ENCODE measurements around the gene S100Z. TPM values are rescaled to one million over a fixed set of nuclear protein-coding genes. Genes with fewer than 3 reads are reported as not detected.

The S100Z gene
- total and polyA plus RNA-seq, 2 of the 8 experiments (the other 6 are each of a cell fraction or from before 2014, with no cell fraction given), result 0.30 TPM; not detected in 1

DNA sequence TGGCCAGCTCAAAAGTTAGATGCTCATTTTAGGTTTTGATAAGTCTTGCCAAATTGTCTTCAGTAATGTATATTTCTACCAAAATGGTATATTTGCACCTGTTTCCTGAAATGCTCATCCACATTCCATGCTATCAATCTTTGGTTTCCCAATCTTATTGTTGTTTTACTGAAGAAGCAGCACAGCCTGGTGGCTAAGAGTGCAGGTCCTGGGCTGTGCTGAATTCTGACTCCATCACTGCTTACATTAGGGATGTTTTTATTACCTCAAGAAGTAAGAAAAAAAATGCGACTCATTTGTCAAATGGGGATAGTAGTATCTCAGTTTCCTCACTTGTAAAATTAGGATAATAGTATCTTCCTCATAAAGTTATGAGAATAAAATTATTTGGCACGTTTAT, 13.6 kb upstream of the S100Z start:
- no peak overlapping the region for H4K5ac ChIP-seq (ENCODE audit: insufficient read length, low read depth, low read length)
- H3K79me1 ChIP-seq (ENCODE audit: low read depth, low read length), result no peaks in the 10 kb centered on the region; the same call in 1 of the 2 replicates
- H3K23me2 ChIP-seq (ENCODE audit: low read depth, low read length), result no peaks in the 10 kb centered on the region
- no peak for DNase-seq (ENCODE audit: low read depth in 1 of 2, low spot score in 2 of 2)
- H3K9ac ChIP-seq (replicated peaks in 1 of 4; ENCODE audit: extremely low read depth in 1 of 4, low read depth in 3 of 4, low read length in 3 of 4), result no peak overlapping the region
- peaks cover 2 to 5% of the 10 kb centered on the region in 2 experiments for H4K20me1 ChIP-seq (replicated peaks in 1 of 2; ENCODE audit: control insufficient read depth in 1 of 2, insufficient read depth in 2 of 2, low read length in 2 of 2)
- no peak overlapping the region for H2AFZ ChIP-seq (ENCODE audit: low read length)
- no peak overlapping the region for H2BK5ac ChIP-seq (ENCODE audit: low read depth, low read length)
- no peak overlapping the region for H2AK5ac ChIP-seq (ENCODE audit: low read depth, low read length)
- no peak overlapping the region for H4K91ac ChIP-seq (replicated peaks; ENCODE audit: insufficient read length, low read length)
- peaks cover 5 to 29% (median 14%) of the 10 kb centered on the region in 4 experiments; a peak in 7 of 8 replicates for H3K36me3 ChIP-seq (ENCODE audit: control insufficient read depth in 2 of 4, insufficient read depth in 4 of 4, low read length in 3 of 4)
- H3K27ac ChIP-seq (ENCODE audit: low read depth, low read length), result no peak overlapping the region
- FAIRE-seq, result no peak
- no peak overlapping the region for H4K8ac ChIP-seq (ENCODE audit: extremely low read depth, insufficient read depth, low read length)
- no peak overlapping the region for H2BK12ac ChIP-seq (ENCODE audit: low read depth, low read length)
- no peaks in the 10 kb centered on the region for H3K9me3 ChIP-seq (ENCODE audit: insufficient read depth in 2 of 2, low read depth in 1 of 2, low read length in 1 of 2)
- H3K4me1 ChIP-seq (replicated peaks in 1 of 4; ENCODE audit: control insufficient read depth in 3 of 4, insufficient read depth in 4 of 4, low read length in 3 of 4), result peaks cover 0 to 3% (median 0%) of the 10 kb centered on the region in 4 experiments; a peak in 3 of 7 replicates
- H3K27me3 ChIP-seq (replicated peaks in 1 of 4; ENCODE audit: control insufficient read depth in 3 of 4, extremely low read depth in 1 of 4, insufficient read depth in 3 of 4, low read length in 3 of 4), result no peaks in the 10 kb centered on the region; a peak in 2 of 7 replicates
- no peak overlapping the region for H2BK20ac ChIP-seq (ENCODE audit: low read length)
- no peak overlapping the region for H3K23ac ChIP-seq (ENCODE audit: insufficient read length)
- H3K79me2 ChIP-seq (ENCODE audit: control insufficient read depth in 1 of 2, insufficient read depth in 2 of 2, low read length in 2 of 2), result peaks cover 0 to 7% of the 10 kb centered on the region in 2 experiments; a peak in 2 of 4 replicates
- no peak overlapping the region for H3K18ac ChIP-seq (ENCODE audit: extremely low read depth, low read length)
- H3K4me3 ChIP-seq (ENCODE audit: extremely low read depth in 1 of 4, insufficient read depth in 2 of 4, low read depth in 3 of 4, low read length in 4 of 4), result no peak overlapping the region
- no peak overlapping the region for H2BK15ac ChIP-seq (ENCODE audit: low read length)
- H2BK120ac ChIP-seq (replicated peaks; ENCODE audit: low read depth, low read length), result no peak overlapping the region
- no peak overlapping the region for H3K56ac ChIP-seq (replicated peaks; ENCODE audit: insufficient read length, low read depth, low read length)
- CTCF ChIA-PET (ENCODE audit: partially characterized antibody), result interaction anchor here (1.1 kb wide), 1 partner anchor 114 kb away, joined by 3 read pairs; no protein-coding TSS in a partner anchor
- H3K4ac ChIP-seq (replicated peaks; ENCODE audit: insufficient read length, low read depth, low read length), result no peak overlapping the region
- H3K14ac ChIP-seq (ENCODE audit: insufficient read length), result no peak overlapping the region
- H3K4me2 ChIP-seq (ENCODE audit: insufficient read depth in 1 of 2, low read depth in 2 of 2, low read length in 2 of 2), result no peak overlapping the region
- POLR2A ChIA-PET (ENCODE audit: partially characterized antibody), result no interaction called here
- 87% methylated on average over 2 of the region's 2 CpGs; no CpG with 5 or more reads in 1 of the 2 experiments for WGBS, 2 experiments (ENCODE audit: extremely low coverage in 1 of 2, insufficient coverage in 1 of 2, insufficient read length in 1 of 2, insufficient replicate concordance in 2 of 2, low coverage in 1 of 2, low lambda C conversion rate in 2 of 2, missing lambda C conversion rate in 1 of 2)
- TF ChIP-seq TAF7 (optimal IDR thresholded peaks at IDR 0.05; ENCODE audit: borderline replicate concordance, low read depth, low read length) (no peak), SIX5 (IDR thresholded peaks at IDR 0.05; ENCODE audit: low read depth, low read length) (no peak), POLR2A (IDR thresholded peaks at IDR 0.05; ENCODE audit: control extremely low read depth in 1 of 2, low read depth in 2 of 2, low read length in 2 of 2) (no peak), KDM5A (IDR thresholded peaks at IDR 0.05; ENCODE audit: low read length) (no peak), POU5F1 (IDR thresholded peaks at IDR 0.05; ENCODE audit: low read depth, low read length) (no peak), SIN3A (conservative IDR thresholded peaks at IDR 0.05 in 1 of 2, IDR thresholded peaks at IDR 0.05 in 1 of 2; ENCODE audit: low read depth in 1 of 2, low read length in 2 of 2) (no peak), RFX5 (IDR thresholded peaks at IDR 0.05; ENCODE audit: borderline replicate concordance, low read depth, low read length) (no peak), ASH2L (IDR thresholded peaks at IDR 0.05; ENCODE audit: low read length) (no peak), RAD21 (IDR thresholded peaks at IDR 0.05 in 1 of 2, conservative IDR thresholded peaks at IDR 0.05 in 1 of 2; ENCODE audit: low read depth in 2 of 2, low read length in 2 of 2) (peak in 1 of 2 experiments; percentile 16; a peak in 2 of 4 replicates), GTF2F1 (IDR thresholded peaks at IDR 0.05; ENCODE audit: borderline replicate concordance, low read depth, low read length) (no peak), FOSL1 (IDR thresholded peaks at IDR 0.05; ENCODE audit: insufficient read depth, low read depth, low read length) (no peak), ZNF274 (IDR thresholded peaks at IDR 0.05; ENCODE audit: borderline replicate concordance, extremely low read depth, low read length) (no peak)
- TF ChIP-seq, protein P1, sequence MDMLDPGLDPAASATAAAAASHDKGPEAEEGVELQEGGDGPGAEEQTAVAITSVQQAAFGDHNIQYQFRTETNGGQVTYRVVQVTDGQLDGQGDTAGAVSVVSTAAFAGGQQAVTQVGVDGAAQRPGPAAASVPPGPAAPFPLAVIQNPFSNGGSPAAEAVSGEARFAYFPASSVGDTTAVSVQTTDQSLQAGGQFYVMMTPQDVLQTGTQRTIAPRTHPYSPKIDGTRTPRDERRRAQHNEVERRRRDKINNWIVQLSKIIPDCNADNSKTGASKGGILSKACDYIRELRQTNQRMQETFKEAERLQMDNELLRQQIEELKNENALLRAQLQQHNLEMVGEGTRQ (IDR thresholded peaks at IDR 0.05; ENCODE audit: low read length), result no peak
